Tibial nerve (tissue), 4 donors: Measurements from ENCODE around the gene EHD2. TPM values are rescaled to one million over a fixed set of nuclear protein-coding genes. Genes with fewer than 3 reads are reported as not detected.

Experiments
- DNase-seq, 2 donors: peaks; one replicate each; pipeline ENCODE4 v3.0.0-alpha.2; 2019; ENCODE audit warnings: low spot score in 2 of 2
- H3K27ac ChIP-seq, 4 donors: fragments of 200-600 bp; sonication (generic) in 3 of 4; one replicate each; pipeline ENCODE4 v1.5.1; 2017 to 2019; ENCODE audit warnings: mild to moderate bottlenecking in 1 of 4
- H3K27me3 ChIP-seq, 2 donors: fragments of 200-600 bp; sonication (generic) in 1 of 2; one replicate each; pipeline versions ENCODE4 v1.5.1 to v1.6.0; 2017 to 2019
- H3K36me3 ChIP-seq, 3 donors: fragments of 200-600 bp; sonication (generic); one replicate each; pipeline ENCODE4 v1.5.1; 2018 to 2019
- H3K4me1 ChIP-seq, 4 donors: fragments of 200-600 bp; sonication (generic) in 3 of 4; one replicate each; pipeline ENCODE4 v1.5.1; 2017 to 2019
- H3K4me3 ChIP-seq, 4 donors: fragments of 200-600 bp; sonication (generic) in 3 of 4; one replicate each; pipeline ENCODE4 v1.5.1; 2017 to 2019; ENCODE audit warnings: mild to moderate bottlenecking in 1 of 4, moderate library complexity in 1 of 4
- H3K9me3 ChIP-seq, 4 donors: fragments of 200-600 bp; sonication (generic) in 3 of 4; one replicate each; pipeline ENCODE4 v1.5.1; 2017 to 2019
- EP300 ChIP-seq, 2 donors: sonication (generic); formaldehyde crosslinking; IDR thresholded peaks; one replicate each; pipeline ENCODE4 v1.6.1; 2017; ENCODE audit warnings: antibody characterized with exemption in 2 of 2, mild to moderate bottlenecking in 1 of 2
- POLR2A ChIP-seq, 2 donors: fragments of 450-650 bp; IDR thresholded peaks; one replicate each; pipeline ENCODE4 v1.6.1; 2017; ENCODE audit warnings: antibody characterized with exemption in 2 of 2, mild to moderate bottlenecking in 2 of 2, moderate library complexity in 2 of 2
- WGBS, 2 donors: methylation state at CpG; one replicate each; pipeline ENCODE4 v1.1.5; 2018; 5-methylcytosine and 5-hydroxymethylcytosine counted together
- total RNA-seq, 4 donors: library from RNA; depleted of rRNA; stranded (reverse); fragments of >200 nt; gene quantifications; one replicate each; pipeline ENCODE4 v1.1.0, GENCODE V29; 2016
- TF ChIP-seq, protein P1 (sequence below), 5 experiments: fragments of 200-600 bp in 3 of 5; fragments of 450-650 bp in 2 of 5; sonication (generic) in 3 of 5; IDR thresholded peaks; one replicate each; pipeline ENCODE4 v1.5.1; 2016 to 2019; ENCODE audit warnings: antibody characterized with exemption in 5 of 5, mild to moderate bottlenecking in 3 of 5, moderate library complexity in 2 of 5

The EHD2 gene
- total RNA-seq, 4 donors from 2014 or later = 128 to 196 (median 159) TPM

DNA sequence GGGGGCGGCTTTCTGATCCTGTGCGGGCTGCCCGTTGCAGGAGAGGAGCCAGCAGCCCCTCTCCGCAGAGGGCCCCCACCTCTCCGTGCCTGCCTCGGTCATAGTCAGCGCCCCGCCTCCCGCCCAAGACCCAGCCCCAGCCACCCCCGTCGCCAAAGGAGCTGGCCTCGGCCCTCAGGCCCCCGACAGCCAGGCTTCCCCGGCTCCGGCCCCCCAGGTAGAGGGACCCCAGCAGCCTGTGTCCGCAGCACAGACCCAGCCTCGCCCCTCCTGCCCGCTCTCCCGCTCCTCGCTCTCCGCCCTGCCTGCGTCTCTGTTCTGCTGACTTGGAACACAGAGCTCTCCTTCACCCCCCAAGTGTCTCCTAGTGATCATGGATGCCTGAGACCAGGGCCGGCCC lies 31.3 kb upstream of the EHD2 start:
- TF ChIP-seq, protein P1, sequence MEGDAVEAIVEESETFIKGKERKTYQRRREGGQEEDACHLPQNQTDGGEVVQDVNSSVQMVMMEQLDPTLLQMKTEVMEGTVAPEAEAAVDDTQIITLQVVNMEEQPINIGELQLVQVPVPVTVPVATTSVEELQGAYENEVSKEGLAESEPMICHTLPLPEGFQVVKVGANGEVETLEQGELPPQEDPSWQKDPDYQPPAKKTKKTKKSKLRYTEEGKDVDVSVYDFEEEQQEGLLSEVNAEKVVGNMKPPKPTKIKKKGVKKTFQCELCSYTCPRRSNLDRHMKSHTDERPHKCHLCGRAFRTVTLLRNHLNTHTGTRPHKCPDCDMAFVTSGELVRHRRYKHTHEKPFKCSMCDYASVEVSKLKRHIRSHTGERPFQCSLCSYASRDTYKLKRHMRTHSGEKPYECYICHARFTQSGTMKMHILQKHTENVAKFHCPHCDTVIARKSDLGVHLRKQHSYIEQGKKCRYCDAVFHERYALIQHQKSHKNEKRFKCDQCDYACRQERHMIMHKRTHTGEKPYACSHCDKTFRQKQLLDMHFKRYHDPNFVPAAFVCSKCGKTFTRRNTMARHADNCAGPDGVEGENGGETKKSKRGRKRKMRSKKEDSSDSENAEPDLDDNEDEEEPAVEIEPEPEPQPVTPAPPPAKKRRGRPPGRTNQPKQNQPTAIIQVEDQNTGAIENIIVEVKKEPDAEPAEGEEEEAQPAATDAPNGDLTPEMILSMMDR (IDR thresholded peaks at IDR 0.05) = no peak
- TF ChIP-seq POLR2A (IDR thresholded peaks at IDR 0.05) (no peak), EP300 (IDR thresholded peaks at IDR 0.05) (no peak)
- Histone ChIP-seq H3K27ac (no peak overlapping the region), H3K9me3 (no peaks in the 10 kb centered on the region), H3K4me1 (no peaks in the 10 kb centered on the region), H3K27me3 (no peaks in the 10 kb centered on the region), H3K36me3 (peaks cover 0 to 92% (median 14%) of the 10 kb centered on the region in 3 donors), H3K4me3 (no peak overlapping the region)
- 89 to 90% methylated on average over 14 to 23 of the region's 23 CpGs for WGBS, 2 donors
- DNase-seq = no peak

DNA sequence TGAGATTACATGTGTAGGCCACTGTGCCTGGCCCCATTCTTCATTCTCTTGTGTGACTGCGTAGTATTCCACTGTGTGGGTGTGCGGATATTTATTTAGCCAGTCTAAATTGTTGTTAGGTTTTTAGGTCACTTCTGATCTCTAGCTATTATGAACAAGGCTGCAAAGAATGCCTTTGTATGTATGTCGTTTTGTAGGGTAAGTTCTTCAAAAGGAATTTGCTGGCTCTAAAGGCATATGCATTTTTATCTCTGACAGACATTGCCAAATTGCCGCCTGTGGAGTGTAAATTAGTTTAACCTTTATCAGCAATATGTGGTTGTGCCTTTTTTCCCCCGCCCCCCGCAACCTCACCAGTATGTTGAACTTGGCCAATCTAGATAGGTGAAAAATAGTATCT lies 30.3 kb upstream of the EHD2 start:
- TF ChIP-seq POLR2A (IDR thresholded peaks at IDR 0.05) = no peak
- TF ChIP-seq, protein P1 (IDR thresholded peaks at IDR 0.05) = no peak
- peak in 1 of 2 donors; percentile 17 for TF ChIP-seq EP300 (IDR thresholded peaks at IDR 0.05)
- H3K4me3 ChIP-seq = no peak overlapping the region
- no peaks in the 10 kb centered on the region for H3K27me3 ChIP-seq
- no peak for DNase-seq
- 48 to 60% methylated on average over 6 of the region's 6 CpGs for WGBS, 2 donors
- no peaks in the 10 kb centered on the region for H3K9me3 ChIP-seq
- H3K27ac ChIP-seq = peak overlapping the region in 1 of 4 donors; percentile 20
- peaks cover 0 to 88% (median 14%) of the 10 kb centered on the region in 3 donors for H3K36me3 ChIP-seq
- no peaks in the 10 kb centered on the region for H3K4me1 ChIP-seq

DNA sequence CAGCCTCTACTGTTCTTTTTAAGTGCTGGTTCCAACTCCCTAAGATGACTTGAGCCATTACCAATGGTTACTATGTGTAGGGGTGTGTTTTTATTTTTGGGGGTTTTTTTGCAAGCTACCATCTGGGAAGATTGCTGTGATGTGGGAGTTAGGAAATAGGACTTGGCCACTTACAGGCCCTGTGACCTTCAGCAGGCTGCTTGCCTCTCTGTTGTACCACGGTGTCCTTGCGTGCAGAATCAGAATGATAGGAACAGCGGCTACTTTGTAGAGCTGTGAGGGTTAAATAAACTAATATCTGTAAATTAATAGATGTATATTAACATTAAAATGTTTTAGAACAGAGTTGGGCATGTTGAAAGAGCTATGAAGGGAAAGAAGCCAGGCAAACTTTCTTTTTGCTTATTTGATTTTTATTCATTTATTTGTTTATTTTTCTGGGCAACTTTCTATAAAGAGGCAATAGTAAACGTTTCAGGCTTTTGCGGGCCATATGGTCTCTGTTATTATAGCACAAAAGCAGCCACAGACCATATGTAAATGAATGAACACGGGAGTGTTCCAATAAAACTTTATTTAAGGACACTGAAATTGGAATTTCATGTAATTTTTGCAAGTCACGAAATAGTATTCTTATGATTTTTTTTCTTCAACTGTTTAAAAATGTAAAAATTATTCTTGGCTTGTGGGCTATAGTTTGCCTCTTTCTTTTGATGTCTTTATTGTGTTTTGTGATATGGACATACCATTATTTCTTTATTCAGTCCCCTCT lies 26.4 kb upstream of the EHD2 start:
- Histone ChIP-seq H3K27me3 (no peaks in the 10 kb centered on the region), H3K27ac (no peak overlapping the region), H3K4me1 (no peaks in the 10 kb centered on the region), H3K9me3 (no peaks in the 10 kb centered on the region), H3K36me3 (peaks cover 0 to 71% (median 0%) of the 10 kb centered on the region in 3 donors), H3K4me3 (no peak overlapping the region)
- TF ChIP-seq POLR2A (IDR thresholded peaks at IDR 0.05) = no peak
- WGBS, 2 donors = 89 to 90% methylated on average over 7 of the region's 7 CpGs
- no peak for DNase-seq

DNA sequence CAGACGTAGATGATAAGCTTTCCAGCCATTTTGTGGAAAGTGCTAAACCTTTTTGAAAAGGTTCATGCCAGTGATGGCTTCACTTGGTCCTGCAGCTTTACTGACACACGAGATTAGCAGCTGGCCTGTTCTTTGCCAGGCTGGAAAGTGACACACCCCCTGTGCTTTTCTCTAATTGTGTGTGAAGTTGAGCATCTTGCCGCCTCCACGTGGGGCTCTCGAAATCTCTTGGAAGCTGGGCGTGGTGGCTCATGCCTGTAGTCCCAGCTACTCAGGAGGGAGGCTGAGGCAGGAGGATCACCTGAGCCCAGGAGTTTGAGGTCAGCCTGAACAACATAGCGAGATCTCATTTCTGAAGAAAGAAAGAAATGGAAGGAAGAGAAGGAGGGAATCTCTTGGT lies 25.3 kb upstream of the EHD2 start:
- 82 to 87% methylated on average over 7 of the region's 7 CpGs for WGBS, 2 donors
- no peaks in the 10 kb centered on the region for H3K4me1 ChIP-seq
- no peaks in the 10 kb centered on the region for H3K9me3 ChIP-seq
- TF ChIP-seq EP300 (IDR thresholded peaks at IDR 0.05) = no peak
- no peak for TF ChIP-seq POLR2A (IDR thresholded peaks at IDR 0.05)
- TF ChIP-seq, protein P1 (IDR thresholded peaks at IDR 0.05) = no peak
- H3K27ac ChIP-seq = no peak overlapping the region
- DNase-seq = no peak
- no peak overlapping the region for H3K4me3 ChIP-seq
- H3K36me3 ChIP-seq = peaks cover 0 to 72% (median 0%) of the 10 kb centered on the region in 3 donors
- H3K27me3 ChIP-seq = no peaks in the 10 kb centered on the region

DNA sequence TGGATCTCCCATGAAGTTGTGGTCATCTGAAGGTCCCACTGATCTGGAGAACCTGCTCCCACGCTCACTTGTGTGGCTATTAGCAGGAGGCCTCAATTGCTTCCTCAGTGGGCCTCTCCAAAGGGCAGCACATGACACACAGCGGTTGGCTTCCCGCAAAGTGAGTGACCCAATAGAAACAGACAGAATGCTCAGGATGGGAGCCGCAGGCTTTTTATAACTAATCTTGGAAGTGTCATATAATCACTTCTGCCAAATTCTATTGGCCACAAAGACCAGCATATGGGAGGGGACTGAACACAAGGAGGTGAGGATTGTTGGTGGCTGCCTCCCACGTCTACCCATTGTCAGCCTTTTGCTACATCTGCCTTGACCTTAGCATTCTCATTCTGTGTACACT lies 22.1 kb upstream of the EHD2 start:
- Histone ChIP-seq H3K27me3 (no peaks in the 10 kb centered on the region), H3K36me3 (peaks cover 0 to 64% (median 0%) of the 10 kb centered on the region in 3 donors), H3K27ac (no peak overlapping the region), H3K9me3 (no peaks in the 10 kb centered on the region), H3K4me1 (no peaks in the 10 kb centered on the region), H3K4me3 (no peak overlapping the region)
- 92 to 97% methylated on average over 5 of the region's 5 CpGs for WGBS, 2 donors
- TF ChIP-seq, protein P1 (IDR thresholded peaks at IDR 0.05) = no peak
- TF ChIP-seq EP300 (IDR thresholded peaks at IDR 0.05) (no peak), POLR2A (IDR thresholded peaks at IDR 0.05) (no peak)
- no peak for DNase-seq
